ENCODE measurements around the gene HEXIM2. TPM values are rescaled to one million over a fixed set of nuclear protein-coding genes. Genes with fewer than 3 reads are reported as not detected.
A peak's percentile ranks its signal among the peaks of the same experiment; 100 is the strongest.

The HEXIM2 gene
- total and polyA plus RNA-seq, 2 of the 13 experiments (the other 11 are each of a cell fraction or from before 2014, with no cell fraction given), result 27.1 to 32.4 TPM

- TF ChIP-seq ZBTB46 (CRISPR knock-in tag; IDR thresholded peaks at IDR 0.05; ENCODE audit: borderline replicate concordance), result peak; percentile 90; the same call in 1 of the 2 replicates
- 0 out of 2 replicates have a peak, but pooled peaks have one; percentile 56 for TF ChIP-seq ZBTB3 (CRISPR knock-in tag; IDR thresholded peaks at IDR 0.05; ENCODE audit: borderline replicate concordance, low read depth)
- no peak for TF ChIP-seq ZNF350 (CRISPR knock-in tag; IDR thresholded peaks at IDR 0.05; ENCODE audit: borderline replicate concordance, low read depth)
- no peak for TF ChIP-seq PITX1 (CRISPR knock-in tag; IDR thresholded peaks at IDR 0.05)
- TF ChIP-seq ZNF18 (CRISPR knock-in tag; IDR thresholded peaks at IDR 0.05; ENCODE audit: insufficient replicate concordance), result peak; percentile 59
- TF ChIP-seq ATM (IDR thresholded peaks at IDR 0.05; ENCODE audit: borderline replicate concordance), result no peak
- no peak for TF ChIP-seq PHF20 (CRISPR knock-in tag; IDR thresholded peaks at IDR 0.05)
- TF ChIP-seq MTF1 (CRISPR knock-in tag; IDR thresholded peaks at IDR 0.05), result 0 out of 2 replicates have a peak, but pooled peaks have one; percentile 18
- TF ChIP-seq ZFY (CRISPR knock-in tag; IDR thresholded peaks at IDR 0.05), result no peak
- TF ChIP-seq ZNF224 (CRISPR knock-in tag; IDR thresholded peaks at IDR 0.05), result 0 out of 2 replicates have a peak, but pooled peaks have one; percentile 20
- TF ChIP-seq TBX2 (CRISPR knock-in tag; IDR thresholded peaks at IDR 0.05; ENCODE audit: borderline replicate concordance), result no peak
- no peak for TF ChIP-seq ZNF362 (CRISPR knock-in tag; IDR thresholded peaks at IDR 0.05; ENCODE audit: borderline replicate concordance)
- 0 out of 2 replicates have a peak, but pooled peaks have one; percentile 19 for TF ChIP-seq MEIS1 (CRISPR knock-in tag; IDR thresholded peaks at IDR 0.05; ENCODE audit: borderline replicate concordance)
- no peak for TF ChIP-seq ZNF407 (CRISPR knock-in tag; IDR thresholded peaks at IDR 0.05; ENCODE audit: not compliant biosample characterization)
- TF ChIP-seq ZNF781 (CRISPR knock-in tag; IDR thresholded peaks at IDR 0.05; ENCODE audit: borderline replicate concordance, not compliant biosample characterization), result no peak
- 0 out of 2 replicates have a peak, but pooled peaks have one; percentile 29 for TF ChIP-seq NRL (CRISPR knock-in tag; IDR thresholded peaks at IDR 0.05; ENCODE audit: borderline replicate concordance)
These were observed 39.8 kb downstream of the HEXIM2 start (continued) for GRCh38 chr17:45201457-45201856.
